ENCODE results near the gene GRIK4.
"Not testable (repeated sequence)": the region's sequence is repeated elsewhere in the genome, so short reads cannot be mapped to it uniquely, and the experiment has no call there.

Gene GRIK4

DNA sequence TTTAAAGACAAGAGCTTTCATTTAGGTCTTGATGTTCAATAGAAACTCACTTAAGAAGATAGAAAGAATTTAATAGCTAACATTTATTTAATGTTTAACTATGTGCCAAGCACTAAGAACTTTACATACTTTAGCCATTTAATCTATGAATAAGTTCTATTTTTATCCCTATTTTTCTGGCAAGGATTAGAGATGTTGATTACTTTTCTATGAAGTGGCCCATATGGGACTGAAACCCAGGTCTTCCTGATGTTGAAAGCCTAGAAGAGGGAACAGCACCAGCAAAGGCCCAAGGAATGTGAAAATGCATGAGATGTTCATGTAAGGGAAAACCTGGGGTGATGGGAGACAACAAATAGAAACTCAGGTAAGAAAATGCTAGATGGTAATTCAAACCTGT is 497.0 kb downstream of the GRIK4 start:
- no peak for DNase-seq (ENCODE audit: low read depth, low spot score)
- TF ChIP-seq, protein P1, sequence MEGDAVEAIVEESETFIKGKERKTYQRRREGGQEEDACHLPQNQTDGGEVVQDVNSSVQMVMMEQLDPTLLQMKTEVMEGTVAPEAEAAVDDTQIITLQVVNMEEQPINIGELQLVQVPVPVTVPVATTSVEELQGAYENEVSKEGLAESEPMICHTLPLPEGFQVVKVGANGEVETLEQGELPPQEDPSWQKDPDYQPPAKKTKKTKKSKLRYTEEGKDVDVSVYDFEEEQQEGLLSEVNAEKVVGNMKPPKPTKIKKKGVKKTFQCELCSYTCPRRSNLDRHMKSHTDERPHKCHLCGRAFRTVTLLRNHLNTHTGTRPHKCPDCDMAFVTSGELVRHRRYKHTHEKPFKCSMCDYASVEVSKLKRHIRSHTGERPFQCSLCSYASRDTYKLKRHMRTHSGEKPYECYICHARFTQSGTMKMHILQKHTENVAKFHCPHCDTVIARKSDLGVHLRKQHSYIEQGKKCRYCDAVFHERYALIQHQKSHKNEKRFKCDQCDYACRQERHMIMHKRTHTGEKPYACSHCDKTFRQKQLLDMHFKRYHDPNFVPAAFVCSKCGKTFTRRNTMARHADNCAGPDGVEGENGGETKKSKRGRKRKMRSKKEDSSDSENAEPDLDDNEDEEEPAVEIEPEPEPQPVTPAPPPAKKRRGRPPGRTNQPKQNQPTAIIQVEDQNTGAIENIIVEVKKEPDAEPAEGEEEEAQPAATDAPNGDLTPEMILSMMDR (IDR thresholded peaks at IDR 0.05; ENCODE audit: low read depth, low read length) = no peak
- in situ Hi-C loops (cut with HindIII; ENCODE audit: low sequenced_read_pairs) = no loop called here
- H3K4me3 ChIP-seq (ENCODE audit: low read depth, low read length) = no peak overlapping the region

DNA sequence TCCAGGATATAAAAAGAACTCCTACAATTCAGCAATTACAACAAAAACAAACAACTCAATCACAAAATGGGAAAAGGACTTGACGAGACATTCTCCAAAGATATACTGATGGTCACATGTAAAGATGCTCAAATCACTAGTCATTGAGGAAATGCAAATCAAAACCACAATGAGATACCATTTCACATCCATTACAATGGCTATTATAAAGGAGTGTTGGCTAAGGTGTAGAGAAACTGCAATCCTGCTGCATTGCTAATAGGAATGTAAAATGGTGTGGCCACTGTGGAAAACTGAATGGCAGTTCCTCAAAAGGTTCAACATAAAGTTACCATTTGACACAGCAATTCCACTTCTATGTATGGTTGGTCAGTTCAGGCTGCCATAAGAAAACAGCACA is 500.5 kb downstream of the GRIK4 start:
- TF ChIP-seq, protein P1 (IDR thresholded peaks at IDR 0.05; ENCODE audit: low read depth, low read length) = no peak
- DNase-seq (ENCODE audit: low read depth, low spot score) = no peak
- in situ Hi-C loops (cut with HindIII; ENCODE audit: low sequenced_read_pairs) = no loop called here
- H3K4me3 ChIP-seq (ENCODE audit: low read depth, low read length) = no peak overlapping the region

GRCh38 chr11:121018746-121019145 is 507.2 kb downstream of the GRIK4 start:
- TF ChIP-seq, protein P1 (IDR thresholded peaks at IDR 0.05; ENCODE audit: low read depth, low read length) = no peak
- no peak for DNase-seq (ENCODE audit: low read depth, low spot score)
- no peak overlapping the region for H3K4me3 ChIP-seq (ENCODE audit: low read depth, low read length)
- in situ Hi-C loops (cut with HindIII; ENCODE audit: low sequenced_read_pairs) = no loop called here

DNA sequence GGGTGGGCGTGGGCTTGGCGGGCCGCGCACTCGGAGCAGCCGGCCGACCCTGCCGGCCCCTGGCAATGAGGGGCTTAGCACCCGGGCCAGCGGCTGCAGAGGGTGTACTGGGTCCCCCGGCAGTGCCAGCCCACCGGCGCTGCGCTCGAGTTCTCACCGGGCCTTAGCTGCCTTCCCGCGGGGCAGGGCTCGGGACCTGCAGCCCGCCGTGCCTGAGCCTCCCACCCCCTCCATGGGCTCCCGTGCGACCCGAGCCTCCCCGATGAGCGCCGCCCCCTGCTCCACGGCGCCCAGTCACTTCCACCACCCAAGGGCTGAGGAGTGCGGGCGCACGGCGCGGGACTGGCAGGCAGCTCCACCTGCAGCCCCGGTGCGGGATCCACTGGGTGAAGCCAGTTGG is 510.2 kb downstream of the GRIK4 start:
- in situ Hi-C loops (cut with HindIII; ENCODE audit: low sequenced_read_pairs); H3K4me3 ChIP-seq (ENCODE audit: low read depth, low read length); DNase-seq (ENCODE audit: low read depth, low spot score): not testable (repeated sequence)

DNA sequence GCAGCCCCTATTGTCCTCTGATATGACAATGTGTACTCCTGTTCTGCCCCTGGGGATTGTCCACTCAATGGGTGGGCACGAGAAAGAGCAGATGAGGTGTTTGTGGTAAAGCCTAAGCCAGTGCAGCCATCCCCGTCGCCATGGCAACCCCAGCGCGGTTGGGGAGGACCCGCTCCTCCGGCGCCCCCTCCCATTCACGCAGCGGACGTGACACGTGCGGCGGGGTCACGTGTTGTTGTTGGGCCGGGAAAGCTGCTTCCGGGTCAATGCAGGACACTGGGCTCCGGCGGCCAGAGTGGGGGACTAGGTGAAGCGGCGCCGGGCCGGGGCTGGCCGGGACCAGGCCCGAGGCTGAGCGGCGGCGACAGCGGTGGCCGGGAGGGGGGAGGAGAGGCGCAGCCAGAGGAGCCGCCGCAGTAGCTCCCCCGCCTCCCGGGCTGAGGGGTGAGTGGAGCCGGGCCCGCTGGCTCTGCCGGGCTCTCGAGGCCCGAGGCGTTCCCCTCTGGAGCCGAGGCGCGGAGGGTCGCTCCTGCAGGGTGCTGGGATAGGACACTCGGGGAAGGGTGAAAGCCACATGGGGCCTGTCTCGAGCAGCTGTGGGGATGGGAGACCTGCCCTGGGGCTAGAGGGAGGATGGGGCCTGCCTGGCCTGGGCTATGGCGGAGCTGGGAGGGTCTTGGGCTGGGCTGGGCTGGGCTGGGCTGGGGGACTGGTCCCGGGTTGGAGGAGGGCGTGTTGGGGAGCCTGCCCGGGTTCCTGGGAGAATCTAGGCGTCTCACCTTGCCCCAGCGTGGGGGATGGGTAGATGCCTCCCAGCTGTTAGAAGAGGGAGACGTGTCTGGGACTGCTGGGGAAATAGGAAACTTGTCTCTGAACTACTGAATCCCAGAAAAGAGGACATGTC is 512.6 kb downstream of the GRIK4 start, which contains the start of gene TBCEL:
Gene TBCEL, plus strand, starts transcription at position 255 of the 904 bp plus-strand sequence. CDS start 21,589 bp downstream, outside the sequence.
- TF ChIP-seq, protein P1 (IDR thresholded peaks at IDR 0.05; ENCODE audit: low read depth, low read length) = no peak
- in situ Hi-C loops (cut with HindIII; ENCODE audit: low sequenced_read_pairs) = no loop called here
- peak within 1 kb of the TSS; percentile 85 for H3K4me3 ChIP-seq (ENCODE audit: low read depth, low read length)
- DNase-seq (ENCODE audit: low read depth, low spot score) = peak; percentile 87

- TF ChIP-seq, protein P1 (IDR thresholded peaks at IDR 0.05; ENCODE audit: low read depth, low read length) = no peak
- DNase-seq (ENCODE audit: low read depth, low spot score) = no peak
- in situ Hi-C loops (cut with HindIII; ENCODE audit: low sequenced_read_pairs) = no loop called here
- peak overlapping the region; percentile 85 for H3K4me3 ChIP-seq (ENCODE audit: low read depth, low read length)
These were observed 513.4 kb downstream of the GRIK4 start for GRCh38 chr11:121024989-121025388.

DNA sequence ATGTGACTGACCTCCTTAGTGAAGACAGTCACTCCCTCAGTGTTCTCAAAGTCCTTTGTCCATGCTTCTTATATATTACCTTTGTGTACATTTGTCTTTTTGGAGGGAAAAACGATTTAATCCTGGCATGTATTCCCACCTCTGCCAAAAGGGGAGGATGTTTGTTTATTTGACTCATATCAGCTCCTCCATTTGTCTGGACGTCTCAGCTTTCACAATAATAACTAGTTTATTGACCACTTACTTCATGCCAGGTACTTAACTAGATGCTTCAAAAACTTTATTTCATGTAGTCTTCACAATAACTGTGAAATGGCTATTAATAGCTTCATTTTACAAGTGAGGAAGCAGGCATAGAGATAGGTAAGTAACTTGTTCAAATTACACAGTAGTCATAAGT is 517.6 kb downstream of the GRIK4 start:
- TF ChIP-seq, protein P1 (IDR thresholded peaks at IDR 0.05; ENCODE audit: low read depth, low read length) = no peak
- no peak for DNase-seq (ENCODE audit: low read depth, low spot score)
- H3K4me3 ChIP-seq (ENCODE audit: low read depth, low read length) = no peak overlapping the region

More for the DNA sequence above, 517.6 kb downstream of the GRIK4 start:
- in situ Hi-C loops (cut with HindIII; ENCODE audit: low sequenced_read_pairs) = no loop called here

Data from astrocyte of the spinal cord (primary cell).